Erythroblast (primary cell): Measurements from ENCODE around the gene HNRNPUL1.
"Not testable (repeated sequence)": the region's sequence is repeated elsewhere in the genome, so short reads cannot be mapped to it uniquely, and the experiment has no call there.

ENCODE experiments used
- DNase-seq, 2 experiments: peaks; one replicate each; lab custom pipeline; 2025; lab: John Stamatoyannopoulos, UW
- GATA1 ChIP-seq: IDR thresholded peaks from 2 replicates; pipeline ENCODE4 v1.6.1; 2011; ENCODE audit warnings: low read depth, mild to moderate bottlenecking, control low read depth, low read length, moderate library complexity
- POLR2A ChIP-seq: IDR thresholded peaks from 2 replicates; pipeline ENCODE4 v1.6.1; 2011; ENCODE audit warnings: mild to moderate bottlenecking, low read length

HNRNPUL1 gene

DNA sequence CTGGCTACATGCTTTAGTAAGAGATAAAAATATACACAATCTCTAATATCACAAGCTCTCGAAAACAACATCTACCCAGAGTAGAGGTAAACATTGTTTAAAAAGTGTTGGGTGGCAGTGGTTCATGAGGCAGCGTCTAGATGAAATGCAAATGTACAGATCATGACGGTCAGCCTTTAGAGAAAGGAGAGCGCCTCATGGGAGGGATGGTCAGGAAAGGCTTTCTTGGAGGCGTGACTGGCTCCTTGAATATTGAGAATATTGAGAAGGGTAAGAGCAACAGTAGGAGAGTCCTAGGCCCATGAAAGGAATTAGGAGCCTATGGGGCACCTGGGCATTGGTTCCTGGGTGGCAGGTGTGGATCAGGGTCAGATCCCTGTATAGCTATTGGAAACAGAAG is 10.6 kb downstream of the HNRNPUL1 start:
- no peak for DNase-seq

DNA sequence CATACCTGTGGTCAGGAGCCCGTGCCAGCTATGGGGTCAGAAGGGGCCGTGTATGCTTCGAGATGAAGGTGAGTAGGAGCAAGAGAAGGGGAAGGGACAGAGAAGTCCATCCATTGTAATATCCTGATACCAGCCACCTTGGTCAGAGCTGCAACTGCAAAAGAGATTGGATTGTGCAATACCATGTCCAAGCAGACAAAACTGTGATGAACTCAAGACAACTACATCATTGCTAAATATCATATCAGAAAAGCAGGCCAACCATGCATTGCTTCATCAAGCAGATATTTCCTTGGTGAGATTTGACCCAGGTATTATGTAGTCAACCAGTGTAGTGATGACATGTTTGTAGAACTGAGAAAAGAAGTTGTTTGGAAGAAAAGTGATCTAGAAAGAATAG is 12.1 kb downstream of the HNRNPUL1 start:
- no peak for TF ChIP-seq POLR2A
- no peak for TF ChIP-seq GATA1
- no peak for DNase-seq

More for the DNA sequence above, 10.6 kb downstream of the HNRNPUL1 start:
- no peak for TF ChIP-seq POLR2A
- TF ChIP-seq GATA1 = no peak

DNA sequence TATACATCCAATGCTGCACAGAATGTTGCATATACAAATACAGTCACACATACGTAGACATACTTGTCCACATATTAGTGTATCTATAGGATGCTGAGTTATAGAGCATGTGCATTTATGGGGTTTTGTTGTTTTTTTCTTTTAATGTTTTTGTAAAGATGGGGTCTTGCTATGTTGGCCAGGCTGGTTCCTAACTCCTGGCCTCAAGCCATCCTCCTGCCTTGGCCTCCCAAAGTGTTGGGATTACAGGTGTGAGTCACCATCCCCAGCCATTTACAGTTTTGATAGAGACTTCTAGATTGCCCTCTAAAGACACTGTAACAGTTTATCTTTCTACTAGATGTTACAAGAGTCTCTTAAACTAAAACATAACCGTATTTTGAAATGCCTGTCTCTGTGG is 14.3 kb downstream of the HNRNPUL1 start:
- DNase-seq = no peak
- TF ChIP-seq GATA1 (no peak), POLR2A (no peak)

DNA sequence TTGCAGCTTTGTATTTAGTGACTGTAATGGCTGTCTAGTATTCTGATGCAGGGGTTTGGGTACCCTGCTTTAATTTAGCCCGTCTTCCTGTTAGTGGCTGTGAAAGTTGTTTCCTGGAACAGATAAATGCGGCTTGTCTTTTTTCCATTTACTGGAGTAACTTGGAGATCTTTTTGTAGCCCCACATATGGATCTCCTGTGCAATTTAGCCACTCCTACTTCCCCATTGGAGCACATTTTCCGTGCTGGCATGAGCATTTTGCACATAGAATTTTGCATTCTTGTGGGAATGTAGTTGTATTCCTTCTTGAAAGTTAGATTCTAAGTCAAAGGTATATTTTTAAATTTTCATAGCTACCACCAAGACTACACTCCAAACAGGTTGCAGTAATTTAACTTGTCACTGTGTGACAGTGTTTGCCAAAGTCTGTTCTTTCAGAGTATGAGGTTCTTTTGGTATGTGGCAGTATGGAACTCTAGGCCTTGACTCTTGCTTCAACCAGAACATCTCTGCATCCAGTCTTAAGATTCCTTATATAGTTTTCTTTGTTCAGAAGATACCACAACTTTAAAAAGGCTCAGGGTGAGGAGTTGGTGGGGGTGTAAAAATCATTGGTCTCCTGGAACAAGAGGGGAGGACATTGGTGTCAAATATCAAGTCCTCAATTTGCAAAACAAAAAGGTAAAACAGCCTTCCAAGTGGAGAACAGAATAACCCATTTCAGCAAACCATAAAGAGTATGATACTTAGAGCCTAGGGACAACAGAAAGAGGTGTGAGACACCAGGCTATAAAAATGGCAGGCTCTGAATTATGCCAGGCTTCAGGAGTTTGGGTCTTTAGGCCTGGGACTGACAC is 24.7 kb downstream of the HNRNPUL1 start:
- TF ChIP-seq GATA1 (no peak), POLR2A (no peak)
- no peak for DNase-seq

DNA sequence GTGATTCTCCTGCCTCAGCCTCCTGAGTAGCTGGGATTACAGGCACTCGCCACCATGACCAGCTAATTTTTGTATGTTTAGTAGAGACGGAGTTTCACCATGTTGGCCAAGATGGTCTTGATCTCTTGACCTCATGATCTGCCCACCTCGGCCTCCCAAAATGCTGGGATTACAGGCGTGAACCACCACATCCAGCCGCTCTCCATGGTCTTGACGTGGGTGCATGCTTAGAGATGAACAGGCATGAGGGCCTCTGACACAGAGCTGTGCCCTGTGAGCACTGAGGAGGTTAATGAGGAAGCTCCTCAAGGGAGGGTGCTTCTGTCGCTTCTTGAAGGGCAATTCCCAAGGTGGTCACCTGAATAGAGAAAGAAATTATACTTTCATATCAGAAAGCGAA is 25.6 kb downstream of the HNRNPUL1 start:
- DNase-seq = not testable (repeated sequence)

GRCh38 chr19:41294393-41294792 is 30.2 kb downstream of the HNRNPUL1 start:
- no peak for DNase-seq

GRCh38 chr19:41295499-41295898 is 31.3 kb downstream of the HNRNPUL1 start:
- no peak for DNase-seq
- TF ChIP-seq POLR2A (no peak), GATA1 (no peak)

More at GRCh38 chr19:41294393-41294792, 30.2 kb downstream of the HNRNPUL1 start:
- TF ChIP-seq POLR2A (no peak), GATA1 (no peak)

GRCh38 chr19:41296433-41296871 is 32.3 kb downstream of the HNRNPUL1 start:
- DNase-seq = no peak
- TF ChIP-seq GATA1 = no peak
- no peak for TF ChIP-seq POLR2A

DNA sequence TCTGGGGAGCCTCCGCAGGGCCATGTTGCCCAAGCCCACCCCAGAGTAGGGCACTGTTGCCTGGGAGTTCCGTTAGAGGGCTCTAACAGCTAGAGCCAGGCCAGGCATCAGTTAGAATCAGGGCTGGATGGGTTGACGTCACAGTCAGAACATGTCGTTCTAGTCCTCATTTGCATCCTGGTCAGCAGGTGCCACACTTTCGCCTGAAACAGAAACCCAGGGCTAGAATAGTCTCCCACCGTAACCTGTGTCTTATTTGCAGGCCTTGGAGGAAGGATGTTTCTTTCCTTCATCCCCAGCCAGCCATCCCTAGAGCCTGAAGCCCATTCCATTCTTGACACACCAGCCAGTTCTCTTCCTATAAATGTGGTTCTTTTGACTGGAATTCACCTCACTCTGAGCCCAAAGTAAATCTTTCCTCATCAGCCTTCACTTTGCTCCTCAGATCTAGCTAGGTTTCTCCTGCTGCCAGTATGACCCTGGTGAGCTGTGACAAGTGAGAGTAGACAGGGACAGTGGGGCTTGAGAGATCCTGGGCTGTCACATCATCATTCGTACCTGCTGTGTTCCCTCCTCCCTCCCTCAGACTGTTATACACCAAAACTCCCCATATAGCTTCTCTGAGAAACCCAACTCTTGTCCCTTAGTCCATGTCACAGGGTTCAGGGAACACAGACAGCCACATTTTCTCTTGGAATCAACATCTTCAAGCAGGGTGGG is 33.6 kb downstream of the HNRNPUL1 start:
- no peak for DNase-seq
- TF ChIP-seq GATA1 = no peak
- no peak for TF ChIP-seq POLR2A

DNA sequence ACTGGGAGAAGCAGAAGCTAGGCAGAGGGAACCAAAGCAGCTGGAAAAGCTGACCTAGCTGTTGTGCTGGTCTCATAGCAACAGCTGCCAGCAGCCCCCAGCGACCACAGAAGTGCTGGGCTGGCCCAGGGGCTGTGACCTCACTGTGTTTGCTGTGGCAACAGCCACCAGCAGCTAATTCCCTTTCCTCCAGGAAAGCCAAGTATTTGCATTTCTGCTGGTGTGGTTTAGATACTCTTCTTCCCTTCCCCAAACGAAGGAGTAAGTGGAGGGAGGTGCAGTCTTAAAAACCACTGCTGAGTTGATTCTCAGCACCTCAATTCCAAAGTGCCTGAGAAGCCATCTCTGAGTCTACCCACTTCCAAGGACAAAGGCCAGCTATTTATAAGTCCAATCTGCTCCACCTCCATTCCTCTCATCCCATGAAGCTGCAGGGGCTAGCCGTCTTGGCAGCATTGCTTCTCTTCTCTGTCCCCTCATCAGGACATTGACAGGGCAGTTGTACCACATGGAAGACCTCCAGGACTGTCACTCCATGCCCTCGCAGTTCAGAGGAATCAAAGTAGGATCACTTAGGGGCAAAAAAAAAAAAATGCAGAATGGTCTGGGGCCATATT is 34.3 kb downstream of the HNRNPUL1 start:
- DNase-seq = no peak
- TF ChIP-seq GATA1 = no peak
- TF ChIP-seq POLR2A = no peak

- no peak for DNase-seq
- TF ChIP-seq POLR2A (no peak), GATA1 (no peak)
These were observed 35.0 kb downstream of the HNRNPUL1 start for GRCh38 chr19:41299046-41299754.

- peak; percentile 8 to 40 for DNase-seq
These were observed 35.5 kb downstream of the HNRNPUL1 start for GRCh38 chr19:41299755-41300089.

GRCh38 chr19:41300555-41300954 is 36.4 kb downstream of the HNRNPUL1 start:
- DNase-seq = no peak
- no peak for TF ChIP-seq GATA1
- TF ChIP-seq POLR2A = no peak

More at GRCh38 chr19:41299755-41300089, 35.5 kb downstream of the HNRNPUL1 start:
- no peak for TF ChIP-seq GATA1
- no peak for TF ChIP-seq POLR2A

- DNase-seq = no peak
- TF ChIP-seq POLR2A (no peak), GATA1 (no peak)
These were observed 38.6 kb downstream of the HNRNPUL1 start for GRCh38 chr19:41302624-41303351.
